ENCODE data around the gene ENPP1.
"Not testable (repeated sequence)": the region's sequence is repeated elsewhere in the genome, so short reads cannot be mapped to it uniquely, and the experiment has no call there.

Gene ENPP1

GRCh38 chr6:131914234-131914633 lies 106.4 kb downstream of the ENPP1 start:
- no peak for DNase-seq (ENCODE audit: low read depth)
- no peak overlapping the region for H3K4me3 ChIP-seq (ENCODE audit: low read length)
- TF ChIP-seq CTCF (conservative IDR thresholded peaks at IDR 0.05; ENCODE audit: low read length), result 0 out of 2 replicates have a peak, but pooled peaks have one; percentile 3

DNA sequence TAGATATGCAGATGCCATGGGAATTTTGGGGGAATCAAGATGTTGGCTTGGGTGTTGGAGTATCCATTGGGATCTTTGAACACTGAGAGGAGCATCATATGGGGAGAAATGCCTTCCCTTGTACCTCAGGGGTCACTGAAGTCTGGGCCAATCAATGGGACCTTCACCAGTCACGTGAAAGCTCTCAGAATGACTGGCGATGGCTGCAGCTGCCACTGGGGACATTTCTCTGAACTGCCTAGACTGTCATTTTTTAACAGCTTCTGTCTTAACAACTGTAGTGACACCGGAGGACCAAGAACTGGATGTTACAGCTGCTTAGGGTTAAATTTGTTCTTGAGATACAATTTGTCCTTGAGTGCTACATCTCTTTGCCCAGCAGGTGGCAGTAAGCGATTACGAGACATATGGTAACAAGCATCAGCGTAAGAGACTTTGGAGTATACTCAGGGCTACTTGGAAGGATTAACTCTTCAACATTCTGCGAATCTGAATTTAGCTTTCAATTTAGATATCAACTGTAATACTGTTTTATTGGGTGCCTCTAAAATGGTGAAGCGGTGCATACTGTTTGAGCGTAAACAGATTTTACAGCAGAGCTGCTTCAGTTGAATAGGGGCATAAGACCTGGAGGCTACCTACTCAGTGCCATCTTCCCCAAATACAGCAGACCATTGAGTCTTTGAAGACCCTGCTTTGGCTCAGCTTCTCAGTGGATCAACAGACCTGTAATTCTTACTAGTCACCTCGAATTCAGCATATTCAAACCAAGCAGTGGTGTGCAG lies 107.3 kb downstream of the ENPP1 start:
- H3K4me3 ChIP-seq (ENCODE audit: low read length), result no peak overlapping the region
- DNase-seq (ENCODE audit: low read depth), result peak; percentile 84
- peak; percentile 93 for TF ChIP-seq CTCF (conservative IDR thresholded peaks at IDR 0.05; ENCODE audit: low read length)

GRCh38 chr6:131916091-131916796 lies 108.4 kb downstream of the ENPP1 start:
- not testable (repeated sequence) for DNase-seq (ENCODE audit: low read depth)

DNA sequence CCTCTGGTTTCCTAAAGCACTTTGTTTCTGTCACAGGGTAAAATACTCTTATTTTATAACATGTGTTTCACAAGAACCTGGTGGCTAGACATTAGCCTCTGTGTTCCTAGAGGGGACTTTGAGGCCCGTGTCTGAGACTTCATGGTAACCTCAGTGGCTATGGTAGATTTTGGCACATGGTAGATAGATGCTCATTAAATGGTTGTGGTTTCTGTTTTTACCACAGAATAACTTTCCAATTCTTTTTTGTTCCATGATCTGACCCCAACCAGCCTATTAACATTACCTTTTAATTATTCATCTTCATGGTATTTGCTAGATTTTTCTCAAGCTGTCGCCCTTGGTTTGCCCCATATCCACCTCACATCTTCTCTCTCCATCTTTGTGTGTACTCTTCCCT lies 109.0 kb downstream of the ENPP1 start:
- DNase-seq (ENCODE audit: low read depth), result peak; percentile 31

More at GRCh38 chr6:131916091-131916796, 108.4 kb downstream of the ENPP1 start:
- H3K4me3 ChIP-seq (ENCODE audit: low read length), result not testable (repeated sequence)

GRCh38 chr6:131917318-131917717 lies 109.5 kb downstream of the ENPP1 start:
- DNase-seq (ENCODE audit: low read depth), result peak; percentile 68
- no peak overlapping the region for H3K4me3 ChIP-seq (ENCODE audit: low read length)
- TF ChIP-seq CTCF (conservative IDR thresholded peaks at IDR 0.05; ENCODE audit: low read length), result no peak

More for the DNA sequence above, 109.0 kb downstream of the ENPP1 start:
- H3K4me3 ChIP-seq (ENCODE audit: low read length), result no peak overlapping the region
- TF ChIP-seq CTCF (conservative IDR thresholded peaks at IDR 0.05; ENCODE audit: low read length), result no peak

GRCh38 chr6:131917763-131918649 lies 110.2 kb downstream of the ENPP1 start:
- no peak overlapping the region for H3K4me3 ChIP-seq (ENCODE audit: low read length)
- DNase-seq (ENCODE audit: low read depth), result no peak
- no peak for TF ChIP-seq CTCF (conservative IDR thresholded peaks at IDR 0.05; ENCODE audit: low read length)
